GM12878 (cell line): ENCODE measurements around the gene TIGAR. TPM values are rescaled to one million over a fixed set of nuclear protein-coding genes. Genes with fewer than 3 reads are reported as not detected.

Source experiments
- ATAC-seq: fragments of 200-7000 bp; cut with Tn5 transposase; 3 replicates; pipeline ENCODE4 v1.9.1; 2020; ENCODE audit warnings: mild to moderate bottlenecking, moderate library complexity
- BruUV-seq: library from RNA; stranded (reverse); fragments of 400-500 nt; replicated peaks from 2 replicates; lab custom pipeline; 2021; lab: Mats Ljungman, UMichigan
- CTCF ChIA-PET: fragments of 300-600 bp; sonication (Branson Sonifier 250); formaldehyde crosslinking; extraction: SDS; loops from one replicate; lab custom pipeline; 2021; ENCODE audit warnings: inconsistent platforms; lab: Yijun Ruan, JAX
- POLR2A ChIA-PET: fragments of 350-600 bp; formaldehyde crosslinking; extraction: SDS; loops from one replicate; lab custom pipeline; 2021; ENCODE audit warnings: inconsistent platforms; lab: Charles Lee
- RAD21 ChIA-PET: fragments of 300-600 bp; sonication (Branson Sonifier 250); formaldehyde crosslinking; loops from one replicate; lab custom pipeline; 2023; ENCODE audit warnings: antibody characterized with exemption; ENCODE audit not compliant: unreplicated experiment; lab: Charles Lee
- SMC1A ChIA-PET: fragments of 300-600 bp; sonication (Branson Sonifier 250); formaldehyde crosslinking; loops from one replicate; lab custom pipeline; 2023; ENCODE audit not compliant: unreplicated experiment, uncharacterized antibody; lab: Charles Lee
- DNase-seq: peaks from one replicate; pipeline ENCODE4 v3.0.0-alpha.2; 2011; ENCODE audit warnings: low read depth, low spot score
- FAIRE-seq: peaks from 3 replicates; lab custom pipeline; 2011; peaks lifted over from hg19 to GRCh38; lab: Jason Lieb, UNC
- H2AFZ ChIP-seq: 2 replicates; pipeline ENCODE4 v1.6.0; 2011; ENCODE audit warnings: low read depth, low read length, control low read depth; ENCODE audit not compliant: control insufficient read depth
- H3K27ac ChIP-seq: 2 replicates; pipeline ENCODE4 v1.5.1; 2011; ENCODE audit warnings: control low read depth; ENCODE audit not compliant: control insufficient read depth, insufficient read depth
- H3K27me3 ChIP-seq, 2 experiments: replicated peaks in 1 of 2; 2 replicates each; pipeline versions ENCODE4 v1.6.0 to v1.6.1; 2011; ENCODE audit warnings: low read length in 1 of 2; ENCODE audit not compliant: control insufficient read depth in 2 of 2, insufficient read depth in 2 of 2
- H3K36me3 ChIP-seq, 2 experiments: 2 replicates each; pipeline ENCODE4 v1.5.1; 2011; ENCODE audit warnings: low read length in 1 of 2; ENCODE audit not compliant: control insufficient read depth in 2 of 2, insufficient read depth in 2 of 2
- H3K4me1 ChIP-seq: 2 replicates; pipeline ENCODE4 v1.6.1; 2011; ENCODE audit warnings: mild to moderate bottlenecking, low read length, moderate library complexity, mixed read lengths; ENCODE audit not compliant: control insufficient read depth, insufficient read depth
- H3K4me2 ChIP-seq: 2 replicates; pipeline ENCODE4 v1.6.0; 2011; ENCODE audit warnings: control low read depth; ENCODE audit not compliant: control insufficient read depth, insufficient read depth
- H3K4me3 ChIP-seq: fragments of 200-600 bp; sonication (generic); 2 replicates; pipeline ENCODE4 v1.5.1; 2016
- H3K79me2 ChIP-seq: 2 replicates; pipeline ENCODE4 v1.6.0; 2011; ENCODE audit warnings: low read length; ENCODE audit not compliant: control insufficient read depth, insufficient read depth
- H3K9ac ChIP-seq: 2 replicates; pipeline ENCODE4 v1.8.0; 2011; ENCODE audit warnings: low read length, control low read depth, mixed read lengths; ENCODE audit not compliant: control insufficient read depth, insufficient read depth
- H3K9me3 ChIP-seq: replicated peaks from 3 replicates; pipeline ENCODE4 v1.5.1; 2011; ENCODE audit warnings: mild to moderate bottlenecking, low read length; ENCODE audit not compliant: control insufficient read depth, insufficient read depth
- H4K20me1 ChIP-seq: 2 replicates; pipeline ENCODE4 v1.6.0; 2011; ENCODE audit not compliant: control insufficient read depth, insufficient read depth
- BRCA1 ChIP-seq: IDR thresholded peaks from 2 replicates; pipeline ENCODE4 v1.6.1; 2011; ENCODE audit warnings: low read depth, low read length, improper control_type of control experiment
- DPF2 ChIP-seq: fragments of 450-650 bp; IDR thresholded peaks from 2 replicates; pipeline ENCODE4 v1.6.1; 2017; ENCODE audit warnings: mild to moderate bottlenecking
- EP300 ChIP-seq, 2 experiments: fragments of 150-350 bp in 1 of 2; IDR thresholded peaks; 2 replicates each; pipeline ENCODE4 v1.6.1; 2011 to 2012; ENCODE audit warnings: low read depth in 2 of 2, low read length in 2 of 2, borderline replicate concordance in 1 of 2, improper control_type of control experiment in 1 of 2, inconsistent platforms in 1 of 2; ENCODE audit not compliant: control insufficient read depth in 1 of 2
- IRF4 ChIP-seq: IDR thresholded peaks from 2 replicates; pipeline ENCODE4 v1.6.1; 2011; ENCODE audit warnings: low read depth, low read length
- MEF2B ChIP-seq: fragments of 450-650 bp; IDR thresholded peaks from 2 replicates; pipeline ENCODE4 v1.6.1; 2018; ENCODE audit warnings: mild to moderate bottlenecking, moderate library complexity; ENCODE audit not compliant: partially characterized antibody, poor library complexity, severe bottlenecking
- NFXL1 ChIP-seq: fragments of 450-650 bp; IDR thresholded peaks from 2 replicates; pipeline ENCODE4 v1.6.1; 2017; ENCODE audit warnings: antibody characterized with exemption, mild to moderate bottlenecking, borderline replicate concordance
- TCF12 ChIP-seq: IDR thresholded peaks from 2 replicates; pipeline ENCODE4 v1.6.1; 2011; ENCODE audit warnings: low read depth, mild to moderate bottlenecking, low read length
- WGBS: methylation state at CpG from one replicate; pipeline ENCODE4 v1.1.6; 2016; ENCODE audit warnings: low lambda C conversion rate; ENCODE audit not compliant: insufficient replicate concordance, insufficient coverage; ENCODE audit errors: missing lambda C conversion rate; 5-methylcytosine and 5-hydroxymethylcytosine counted together
- in situ Hi-C: fragments of 300-500 bp; cut with MboI; formaldehyde crosslinking; loops from 9 replicates; pipeline ENCODE4 v1.14.3; 2018; ENCODE audit warnings: mixed read lengths
- intact Hi-C: fragments of 100-400 bp; cut with micrococcal nuclease; formaldehyde crosslinking; loops from one replicate; pipeline ENCODE4 v1.14.2; 2022; ENCODE audit not compliant: unreplicated experiment
- polyA plus RNA-seq, 11 experiments: library from polyadenylated mRNA; depleted of rRNA in 4 of 11; unstranded in 6 of 11; stranded (reverse) in 5 of 11; fragments of >200 nt; fragmentation: Nextera tagmentation in 4 of 11; fragmentation: Illumina TruSeq in 1 of 11; extraction: Ambion mirVana in 4 of 11; extraction: Trizol in 1 of 11; gene quantifications; 1 replicate in 1 of 11; 2 replicates in 10 of 11; pipeline versions ENCODE4 v1.2.1 to v1.2.3, GENCODE V29; 2011 to 2016; ENCODE audit warnings: inconsistent platforms in 2 of 11, missing spikeins in 2 of 11, low read depth in 1 of 11
- total RNA-seq, 4 experiments: library from RNA; depleted of rRNA in 3 of 4; stranded (reverse); fragments of >200 nt in 3 of 4; fragmentation: Illumina TruSeq in 1 of 4; extraction: Trizol in 1 of 4; gene quantifications; 2 replicates each; pipeline versions ENCODE4 v1.2.1 to v1.2.3, GENCODE V29; 2013 to 2021
- TF ChIP-seq, protein P1 (sequence below): fragments of 450-650 bp; IDR thresholded peaks from 2 replicates; pipeline ENCODE4 v1.6.1; 2018; ENCODE audit warnings: mild to moderate bottlenecking, low read depth, moderate library complexity; ENCODE audit not compliant: partially characterized antibody

Gene TIGAR
- total and polyA plus RNA-seq, 10 of the 15 experiments (the other 5 are each of a cell fraction or from before 2014, with no cell fraction given), result 7.6 to 45.7 (median 16.5) TPM

GRCh38 chr12:4388032-4388431 is 67.0 kb downstream of the TIGAR start:
- no TSS peak for BruUV-seq
- no peak for ATAC-seq
- no peak for DNase-seq
- no peaks in the 10 kb centered on the region for H4K20me1 ChIP-seq
- in situ Hi-C loops, result no loop called here
- no peaks in the 10 kb centered on the region for H3K79me2 ChIP-seq
- H3K27ac ChIP-seq, result no peak overlapping the region
- WGBS, result 43% methylated on average over 1 of the region's 1 CpG
- H3K4me3 ChIP-seq, result no peak overlapping the region
- no peak overlapping the region for H2AFZ ChIP-seq
- CTCF ChIA-PET, result no interaction called here
- SMC1A ChIA-PET, result interaction anchor here (0.8 to 1.6 kb wide), 3 partner anchors 8 to 138 kb away, joined by 3 read pairs; no protein-coding TSS in a partner anchor
- POLR2A ChIA-PET, result no interaction called here
- FAIRE-seq, result no peak
- no peaks in the 10 kb centered on the region for H3K36me3 ChIP-seq
- H3K4me1 ChIP-seq, result no peaks in the 10 kb centered on the region
- peaks cover 0 to 3% of the 10 kb centered on the region in 2 experiments; a peak in 3 of 4 replicates for H3K27me3 ChIP-seq
- TF ChIP-seq MEF2B (no peak), BRCA1 (no peak), NFXL1 (no peak), IRF4 (no peak), EP300 (IDR thresholded peaks at IDR 0.05; ENCODE audit: borderline replicate concordance in 1 of 2, control insufficient read depth in 1 of 2, low read depth in 2 of 2, low read length in 2 of 2) (no peak), DPF2 (no peak), TCF12 (no peak)
- TF ChIP-seq, protein P1, sequence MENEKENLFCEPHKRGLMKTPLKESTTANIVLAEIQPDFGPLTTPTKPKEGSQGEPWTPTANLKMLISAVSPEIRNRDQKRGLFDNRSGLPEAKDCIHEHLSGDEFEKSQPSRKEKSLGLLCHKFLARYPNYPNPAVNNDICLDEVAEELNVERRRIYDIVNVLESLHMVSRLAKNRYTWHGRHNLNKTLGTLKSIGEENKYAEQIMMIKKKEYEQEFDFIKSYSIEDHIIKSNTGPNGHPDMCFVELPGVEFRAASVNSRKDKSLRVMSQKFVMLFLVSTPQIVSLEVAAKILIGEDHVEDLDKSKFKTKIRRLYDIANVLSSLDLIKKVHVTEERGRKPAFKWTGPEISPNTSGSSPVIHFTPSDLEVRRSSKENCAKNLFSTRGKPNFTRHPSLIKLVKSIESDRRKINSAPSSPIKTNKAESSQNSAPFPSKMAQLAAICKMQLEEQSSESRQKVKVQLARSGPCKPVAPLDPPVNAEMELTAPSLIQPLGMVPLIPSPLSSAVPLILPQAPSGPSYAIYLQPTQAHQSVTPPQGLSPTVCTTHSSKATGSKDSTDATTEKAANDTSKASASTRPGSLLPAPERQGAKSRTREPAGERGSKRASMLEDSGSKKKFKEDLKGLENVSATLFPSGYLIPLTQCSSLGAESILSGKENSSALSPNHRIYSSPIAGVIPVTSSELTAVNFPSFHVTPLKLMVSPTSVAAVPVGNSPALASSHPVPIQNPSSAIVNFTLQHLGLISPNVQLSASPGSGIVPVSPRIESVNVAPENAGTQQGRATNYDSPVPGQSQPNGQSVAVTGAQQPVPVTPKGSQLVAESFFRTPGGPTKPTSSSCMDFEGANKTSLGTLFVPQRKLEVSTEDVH, result no peak
- H3K9me3 ChIP-seq, result no peaks in the 10 kb centered on the region
- H3K4me2 ChIP-seq, result no peak overlapping the region
- no peak overlapping the region for H3K9ac ChIP-seq
- RAD21 ChIA-PET, result no interaction called here
- intact Hi-C loops, result no loop called here
